Stimulated activated CD8-positive, alpha-beta memory T cell treated with anti-CD3 and anti-CD28 coated beads, Interleukin-12 subunit alpha, Interleukin-12 subunit beta, amount 100 ng/mL, for 24 hours (primary cell): Measurements from ENCODE around the gene ZNF837.
"Not testable (repeated sequence)": the region's sequence is repeated elsewhere in the genome, so short reads cannot be mapped to it uniquely, and the experiment has no call there.

Source experiments
- DNase-seq: peaks from one replicate; pipeline ENCODE4 v3.0.0-alpha.2; 2020; ENCODE audit errors: extremely low read depth

The ZNF837 gene

DNA sequence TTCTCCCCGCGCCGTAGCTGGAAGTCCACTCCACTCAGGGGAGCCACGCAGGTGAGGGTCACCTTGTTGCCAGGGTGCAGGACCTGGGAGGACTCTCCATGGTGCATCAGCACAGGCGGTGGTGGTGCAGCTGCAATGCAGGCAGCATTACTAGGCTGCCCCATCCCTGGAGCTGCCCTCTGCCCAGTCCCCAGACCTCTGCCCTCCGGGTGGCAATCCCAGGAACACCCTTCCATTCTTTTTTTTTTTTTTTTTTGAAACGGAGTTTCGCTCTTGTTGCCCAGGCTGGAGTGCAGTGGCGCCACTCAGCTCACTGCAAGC is 29.3 kb downstream of the ZNF837 start:
- no peak for DNase-seq

DNA sequence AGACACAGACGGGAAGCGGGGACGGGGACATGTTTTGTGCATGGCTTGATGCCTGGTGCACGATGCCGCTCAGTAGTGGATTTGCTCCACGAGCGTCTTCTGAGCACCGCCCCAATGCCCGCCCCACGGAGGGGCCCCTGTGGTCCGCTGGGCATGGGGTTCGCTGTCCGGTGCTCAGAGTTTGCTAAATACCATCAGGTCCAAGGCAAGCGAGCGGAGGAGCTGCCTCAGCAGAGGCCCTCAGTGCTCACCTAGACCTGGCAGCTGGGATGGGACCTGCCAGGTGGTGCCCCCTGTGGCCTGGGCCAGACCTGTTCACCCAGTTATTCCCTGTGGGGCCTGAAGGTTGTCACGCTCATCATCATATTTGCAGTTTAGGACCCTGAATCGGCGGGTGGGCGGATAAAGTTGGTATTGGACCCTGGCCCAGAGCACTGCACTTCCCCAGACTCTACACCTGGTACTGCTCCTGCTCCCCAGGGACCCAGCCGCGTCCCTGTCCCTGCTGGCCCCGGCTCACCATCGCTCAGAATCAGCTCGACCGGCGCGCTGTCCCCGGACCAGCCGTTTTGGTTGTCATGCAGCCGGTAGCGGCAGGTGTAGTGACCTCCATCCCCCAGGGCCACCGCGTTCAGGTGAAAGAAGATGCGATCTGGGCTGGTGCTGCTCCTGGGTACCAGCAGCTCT is 29.8 kb downstream of the ZNF837 start:
- DNase-seq: no peak

DNA sequence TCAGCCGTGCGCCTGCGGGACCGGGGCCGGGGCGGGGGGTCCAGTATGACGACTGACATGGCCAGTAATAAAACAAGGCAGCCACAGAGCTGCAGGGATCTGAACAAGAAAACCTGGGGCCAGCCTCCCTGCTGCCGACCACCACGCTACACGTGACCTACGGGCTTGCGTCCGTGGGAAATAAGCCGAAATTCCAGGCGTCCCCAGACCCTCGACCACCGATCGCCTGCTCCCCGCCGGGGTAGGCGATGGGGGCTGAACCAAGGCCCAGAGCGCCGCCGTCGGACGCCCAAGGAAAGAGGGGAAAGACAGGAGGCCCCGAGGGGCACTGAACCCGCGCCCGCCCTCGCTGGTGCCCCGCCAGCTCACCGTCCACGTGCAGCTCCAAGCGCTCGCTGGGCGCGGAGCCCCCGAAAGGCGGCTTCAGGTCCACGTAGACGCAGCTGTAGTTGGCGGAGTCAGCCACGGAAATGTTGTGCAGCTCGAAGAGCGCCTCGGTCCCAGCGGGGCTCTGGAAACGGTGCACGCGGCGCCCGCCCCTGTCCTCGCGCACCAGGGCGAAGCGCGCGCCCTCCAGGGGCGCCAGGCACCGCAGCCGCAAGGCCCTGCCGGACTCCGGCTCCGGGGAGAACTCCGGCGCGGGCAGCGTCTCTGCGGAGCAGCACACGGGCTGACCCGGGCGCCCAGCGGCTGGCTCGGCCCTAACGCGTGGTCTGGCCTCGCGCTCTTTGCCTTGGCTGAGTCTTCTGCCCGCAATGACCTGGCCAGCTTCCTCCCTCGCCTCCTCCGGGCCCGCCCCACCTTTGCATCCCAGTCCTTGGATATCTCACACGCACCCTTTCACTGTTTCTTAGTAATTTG is 30.6 kb downstream of the ZNF837 start:
- no peak for DNase-seq

DNA sequence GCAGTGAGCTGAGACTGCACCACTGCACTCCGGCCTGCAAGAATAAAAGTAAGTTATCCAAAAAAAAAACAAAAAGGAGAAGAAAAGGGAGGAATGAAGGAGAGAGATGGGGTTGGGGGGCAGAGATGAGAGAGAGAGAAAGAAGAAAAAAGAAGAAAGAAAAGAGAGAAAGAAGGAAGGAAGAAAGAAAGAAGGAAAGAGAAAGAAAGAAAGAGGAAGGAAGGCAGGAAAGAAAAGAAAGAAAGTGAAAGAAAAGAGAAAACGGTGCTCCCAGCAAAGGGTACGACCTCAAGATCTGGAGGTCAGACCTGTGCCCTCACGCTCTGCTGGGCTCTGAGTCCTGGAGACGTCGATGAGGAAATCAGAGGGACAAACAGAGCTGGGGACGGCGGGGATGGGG is 31.2 kb downstream of the ZNF837 start:
- DNase-seq: no peak

DNA sequence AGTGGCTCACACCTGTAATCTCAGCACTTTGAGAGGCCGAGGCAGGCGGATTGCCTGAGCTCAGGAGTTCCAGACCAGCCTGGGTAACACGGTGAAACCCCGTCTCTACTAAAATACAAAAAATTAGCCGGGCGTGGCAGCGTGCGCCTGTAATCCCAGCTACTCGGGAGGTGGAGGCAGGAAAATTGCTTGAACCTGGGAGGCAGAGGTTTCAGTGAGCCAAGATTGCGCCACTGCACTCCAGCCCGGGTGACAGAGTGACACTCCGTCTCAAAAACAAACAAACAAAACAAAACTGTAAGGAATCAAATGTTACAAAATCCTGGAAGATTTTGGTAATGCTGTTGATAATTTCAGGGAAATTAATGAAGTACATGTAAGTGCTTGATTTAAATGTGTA is 32.8 kb downstream of the ZNF837 start:
- not testable (repeated sequence) for DNase-seq

DNA sequence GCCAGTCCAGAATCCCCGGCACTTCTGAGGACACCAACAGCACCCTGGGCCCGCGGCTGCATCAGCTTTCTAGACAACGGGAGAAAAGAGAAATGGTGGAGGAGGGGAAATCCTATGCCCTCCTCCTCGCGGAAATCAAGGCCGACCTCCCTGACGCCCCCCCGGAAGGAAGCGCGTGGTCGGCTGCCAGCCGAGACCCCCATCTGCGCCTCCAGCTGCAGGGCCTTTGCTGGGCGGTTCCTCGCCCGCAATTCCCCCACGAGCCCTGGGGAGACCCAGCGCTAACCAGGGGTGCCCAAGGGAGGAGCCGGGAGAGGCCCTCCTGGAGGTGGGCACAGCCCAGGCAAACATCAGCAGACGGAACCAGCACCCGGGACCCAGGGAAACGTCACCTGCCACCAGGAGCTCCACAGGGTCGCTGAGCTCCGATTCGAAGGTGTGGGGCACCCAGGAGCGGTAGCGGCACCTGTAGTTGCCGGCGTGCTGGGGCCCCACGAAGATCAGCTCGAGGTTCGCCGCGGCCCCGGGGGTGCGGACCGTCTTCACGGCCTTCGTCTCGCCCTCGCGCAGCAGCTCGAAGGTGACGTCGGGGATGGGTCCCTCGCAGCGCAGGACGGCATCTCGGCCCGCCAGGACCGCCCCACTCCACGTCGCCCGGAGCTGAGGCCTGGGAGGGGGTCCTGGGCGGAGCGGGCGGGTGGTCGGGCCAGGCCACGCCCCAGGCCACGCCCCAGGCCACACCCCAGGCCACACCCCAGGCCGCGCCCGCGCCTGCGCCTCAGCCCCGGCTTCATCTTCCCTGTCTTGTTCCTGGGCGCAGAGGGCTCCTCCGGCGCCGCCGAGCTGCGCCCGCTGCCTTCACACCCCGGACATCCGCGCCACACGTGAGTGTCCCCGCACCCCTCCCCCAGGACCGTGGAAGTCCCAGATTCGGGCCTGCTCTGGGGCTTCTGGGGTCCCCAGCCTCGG is 33.6 kb downstream of the ZNF837 start:
- no peak for DNase-seq

DNA sequence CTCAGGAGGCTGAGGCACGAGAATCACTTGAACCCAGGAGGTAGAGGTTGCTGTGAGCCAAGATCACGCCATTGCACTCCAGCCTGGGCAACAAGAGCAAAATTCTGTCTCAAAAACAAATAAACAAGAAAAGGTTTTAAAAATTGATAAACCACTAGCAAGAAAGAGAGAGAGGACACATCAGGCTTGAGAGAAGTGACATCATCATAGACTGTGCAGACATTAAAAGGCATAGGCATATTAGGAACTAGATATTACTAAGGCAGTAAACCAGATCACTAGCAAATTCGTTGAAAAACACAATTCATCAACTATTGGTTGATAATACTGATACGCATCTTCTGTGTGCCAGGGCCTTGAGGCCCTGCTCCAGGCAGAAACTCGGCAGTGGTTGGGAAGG is 35.3 kb downstream of the ZNF837 start:
- no peak for DNase-seq

DNA sequence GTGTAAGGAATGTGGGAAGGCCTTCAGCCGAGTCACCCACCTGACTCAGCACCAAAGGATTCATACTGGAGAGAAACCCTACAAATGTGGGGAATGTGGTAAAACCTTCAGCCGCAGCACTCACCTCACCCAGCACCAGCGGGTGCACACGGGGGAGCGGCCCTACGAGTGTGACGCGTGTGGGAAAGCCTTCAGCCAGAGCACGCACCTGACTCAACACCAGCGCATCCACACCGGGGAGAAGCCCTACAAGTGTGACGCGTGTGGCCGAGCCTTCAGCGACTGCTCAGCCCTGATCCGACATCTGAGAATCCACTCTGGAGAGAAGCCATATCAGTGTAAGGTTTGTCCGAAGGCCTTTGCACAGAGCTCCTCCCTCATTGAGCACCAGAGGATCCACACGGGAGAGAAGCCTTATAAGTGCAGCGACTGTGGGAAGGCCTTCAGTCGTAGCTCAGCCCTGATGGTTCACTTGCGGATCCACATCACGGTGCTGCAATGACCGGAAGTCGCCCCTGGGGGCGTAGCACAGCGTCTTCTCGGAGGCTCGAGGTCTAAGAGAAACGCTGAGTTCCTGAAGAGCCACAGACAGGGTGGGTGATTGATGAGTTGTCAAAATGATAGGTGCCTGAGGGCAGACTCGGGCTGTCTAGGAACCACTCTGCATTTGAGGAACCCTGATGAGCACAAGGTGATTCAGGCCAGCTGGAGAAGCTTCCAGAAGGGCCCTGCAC is 41.8 kb downstream of the ZNF837 start:
- DNase-seq: no peak

DNA sequence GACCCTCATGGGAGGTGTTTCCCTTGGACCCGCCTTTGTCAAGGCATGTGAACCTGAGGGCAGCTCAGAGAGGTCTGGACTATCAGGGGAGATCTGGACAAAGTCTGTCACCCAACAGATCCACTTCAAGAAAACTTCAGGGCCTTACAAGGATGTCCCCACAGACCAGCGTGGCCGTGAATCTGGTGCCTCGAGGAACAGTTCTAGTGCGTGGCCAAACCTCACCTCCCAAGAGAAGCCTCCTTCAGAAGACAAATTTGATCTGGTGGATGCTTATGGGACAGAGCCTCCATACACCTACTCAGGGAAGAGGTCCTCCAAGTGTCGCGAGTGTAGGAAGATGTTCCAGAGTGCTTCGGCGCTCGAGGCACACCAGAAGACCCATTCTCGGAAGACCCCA is 42.5 kb downstream of the ZNF837 start:
- no peak for DNase-seq

DNA sequence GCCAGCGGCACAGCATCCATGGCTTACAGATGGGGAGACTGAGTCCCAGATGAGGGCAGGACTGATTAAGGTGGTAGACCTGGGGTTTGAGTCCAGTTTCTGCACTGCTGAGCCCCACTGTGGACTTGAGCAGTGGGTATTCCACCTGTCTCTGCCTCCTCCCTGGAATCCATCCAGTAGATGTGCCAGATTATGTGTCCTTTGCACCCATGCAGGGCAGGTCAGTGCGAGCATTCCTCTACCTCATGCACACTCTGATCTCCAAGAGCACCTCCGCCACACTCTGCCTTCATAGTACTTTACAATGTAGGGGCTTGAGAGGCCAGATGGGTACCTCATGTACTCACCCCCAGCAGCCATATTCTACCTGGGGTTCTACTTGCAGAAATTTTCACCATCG is 44.0 kb downstream of the ZNF837 start:
- DNase-seq: no peak

DNA sequence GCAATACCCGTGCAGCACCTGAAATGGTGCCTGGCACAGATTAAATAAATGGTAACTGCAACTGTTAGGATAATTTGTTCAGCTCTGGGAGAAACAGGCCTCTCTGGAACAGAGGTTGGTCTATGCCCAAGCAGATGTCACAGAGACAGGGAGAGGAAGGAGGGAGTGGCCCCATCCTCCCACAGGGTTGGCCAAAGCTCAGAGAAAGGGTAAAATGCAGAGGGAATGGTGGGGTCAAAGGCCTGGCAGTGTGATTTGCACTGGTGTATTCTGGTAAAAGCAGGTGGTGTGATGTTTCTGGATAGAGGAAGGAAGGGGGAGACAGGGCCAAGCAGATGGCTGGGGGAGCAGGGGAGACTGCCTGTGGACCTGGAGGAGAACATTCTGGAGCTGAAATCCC is 44.6 kb downstream of the ZNF837 start:
- DNase-seq: no peak

DNA sequence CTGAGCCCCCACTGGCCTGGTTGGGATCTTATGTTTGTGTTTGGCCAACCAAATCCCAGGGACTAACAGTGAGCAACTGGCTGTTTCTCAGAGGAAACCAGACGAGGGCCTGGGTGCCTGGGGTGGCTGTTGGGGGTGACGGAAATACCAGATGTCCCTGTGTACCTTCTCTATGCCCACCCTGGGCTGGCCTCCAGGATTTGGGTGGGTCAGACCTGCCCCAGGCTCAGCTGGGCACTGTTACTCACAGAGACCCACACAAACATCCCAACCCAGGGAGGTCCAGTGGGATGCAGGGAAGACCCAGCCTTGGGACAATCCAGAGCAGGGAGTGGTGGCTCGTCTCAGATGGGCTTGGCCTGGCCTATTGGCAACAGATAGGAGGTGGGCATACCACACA is 45.2 kb downstream of the ZNF837 start:
- DNase-seq: no peak

DNA sequence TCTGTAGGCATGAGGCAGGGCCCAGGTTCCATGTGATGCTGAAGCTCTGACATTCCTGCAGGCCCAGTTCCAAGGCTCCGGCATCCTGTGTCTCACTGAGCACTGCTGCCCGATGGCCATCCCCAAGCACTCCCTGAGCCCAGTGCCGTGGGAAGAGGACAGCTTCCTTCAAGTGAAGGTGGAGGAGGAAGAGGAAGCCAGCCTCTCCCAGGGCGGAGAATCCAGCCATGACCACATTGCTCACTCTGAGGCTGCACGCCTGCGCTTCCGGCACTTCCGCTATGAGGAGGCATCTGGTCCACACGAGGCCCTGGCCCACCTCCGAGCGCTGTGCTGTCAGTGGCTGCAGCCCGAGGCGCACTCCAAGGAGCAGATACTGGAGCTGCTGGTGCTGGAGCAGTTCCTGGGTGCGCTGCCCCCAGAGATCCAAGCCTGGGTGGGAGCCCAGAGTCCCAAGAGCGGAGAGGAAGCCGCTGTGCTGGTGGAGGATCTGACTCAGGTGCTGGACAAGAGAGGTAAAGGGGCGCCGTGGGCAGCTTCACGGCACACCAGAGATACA is 46.1 kb downstream of the ZNF837 start:
- DNase-seq: no peak

DNA sequence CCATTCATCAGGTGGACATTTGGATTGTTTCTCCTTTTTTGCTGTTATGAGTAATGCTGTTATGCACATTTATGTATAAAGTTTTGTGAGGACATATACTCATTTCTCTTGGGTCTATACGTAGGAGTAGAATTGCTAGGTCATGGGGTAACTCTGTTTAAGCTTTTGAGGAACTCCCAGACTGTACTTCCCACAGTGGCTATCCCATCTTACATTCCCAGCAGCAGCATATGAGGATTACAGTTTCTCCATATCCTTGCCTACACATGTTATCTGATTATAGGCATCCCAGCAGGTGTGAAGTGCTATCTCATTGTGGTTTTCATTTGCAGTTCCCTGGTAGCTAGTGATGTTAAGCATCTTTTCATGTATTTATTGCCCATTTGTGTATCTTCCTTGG is 48.1 kb downstream of the ZNF837 start:
- no peak for DNase-seq

DNA sequence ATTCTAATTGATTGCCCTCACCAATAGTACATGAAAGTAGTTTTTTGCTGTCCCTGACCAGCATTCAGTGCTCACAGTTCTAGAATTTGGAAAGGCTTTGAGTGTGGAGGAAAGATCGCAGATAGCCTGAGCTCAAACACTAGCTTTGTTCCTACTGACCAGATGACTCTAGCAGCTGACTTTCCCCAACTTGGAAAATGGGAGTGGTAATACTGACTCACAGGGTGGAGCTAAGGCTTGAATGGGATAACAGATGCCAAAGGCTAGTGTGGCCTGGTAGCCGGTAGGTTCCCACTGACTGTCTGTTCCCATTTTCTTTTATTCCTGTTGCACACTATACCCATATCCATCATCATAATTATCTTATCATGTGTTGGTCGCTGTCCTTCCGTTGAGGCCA is 50.4 kb downstream of the ZNF837 start:
- DNase-seq: no peak

DNA sequence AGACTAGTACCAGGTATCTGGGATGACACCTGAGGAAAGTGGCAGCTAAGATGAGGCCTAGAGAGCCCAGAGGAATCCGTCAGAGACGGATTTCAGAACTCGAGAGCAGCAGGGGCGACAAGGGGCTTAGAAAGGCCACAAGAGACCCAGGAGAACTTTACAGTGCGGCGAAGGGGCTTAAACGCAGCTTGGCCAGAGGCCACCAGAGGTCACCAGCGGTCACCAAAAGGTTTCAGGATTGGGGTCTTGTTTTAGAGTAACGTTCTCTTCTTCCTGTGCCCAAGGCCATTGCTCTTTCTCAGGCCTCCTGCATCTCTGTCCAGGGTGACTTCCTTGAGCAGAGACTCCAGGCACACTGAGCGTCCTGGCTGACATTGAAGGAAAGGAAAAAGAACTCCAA is 51.8 kb downstream of the ZNF837 start:
- no peak for DNase-seq

DNA sequence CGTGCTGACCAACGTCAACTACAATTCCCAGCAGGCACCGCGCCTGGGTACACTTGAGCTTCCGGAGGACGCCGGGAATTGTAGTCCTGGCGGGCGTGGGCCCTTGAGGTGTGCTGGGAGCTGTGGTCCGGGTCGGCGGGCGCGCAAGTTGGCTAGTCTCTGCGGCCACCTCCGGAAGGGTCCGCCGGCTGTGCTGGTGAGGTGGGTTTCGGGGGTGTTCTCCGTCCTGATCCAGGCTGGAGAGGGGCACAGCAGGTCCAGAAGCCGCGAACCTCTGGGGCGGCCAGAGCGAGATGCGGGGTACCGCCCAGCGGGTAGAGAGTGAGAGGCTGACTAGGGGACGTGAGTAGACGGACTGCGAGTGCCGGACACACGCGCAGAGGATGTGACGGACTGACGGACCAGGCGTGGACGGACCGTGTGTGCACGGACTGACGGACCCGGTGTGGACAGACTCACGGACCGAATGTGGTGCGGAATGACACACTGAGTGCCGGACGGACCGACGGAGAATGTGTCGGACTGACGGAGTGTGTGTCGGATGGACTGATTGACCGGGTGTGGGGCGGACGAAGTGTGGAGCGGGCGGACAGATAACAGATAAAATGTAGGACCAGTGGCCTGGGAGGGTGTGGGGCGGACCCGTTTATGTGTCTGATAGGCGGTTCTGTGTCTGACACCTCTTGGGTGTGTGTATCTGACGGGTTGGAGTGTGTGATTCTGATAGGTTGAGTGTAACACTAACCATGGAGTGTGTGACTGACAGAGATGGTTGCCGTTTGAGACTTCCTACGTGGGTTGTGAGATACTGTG is 53.7 kb downstream of the ZNF837 start, which contains the start of gene ZSCAN22:
ZSCAN22 (plus strand) TSS at position 81 of the 813 bp plus-strand sequence. CDS start 7,809 bp downstream, outside the sequence.
- DNase-seq: peak; percentile 77

DNA sequence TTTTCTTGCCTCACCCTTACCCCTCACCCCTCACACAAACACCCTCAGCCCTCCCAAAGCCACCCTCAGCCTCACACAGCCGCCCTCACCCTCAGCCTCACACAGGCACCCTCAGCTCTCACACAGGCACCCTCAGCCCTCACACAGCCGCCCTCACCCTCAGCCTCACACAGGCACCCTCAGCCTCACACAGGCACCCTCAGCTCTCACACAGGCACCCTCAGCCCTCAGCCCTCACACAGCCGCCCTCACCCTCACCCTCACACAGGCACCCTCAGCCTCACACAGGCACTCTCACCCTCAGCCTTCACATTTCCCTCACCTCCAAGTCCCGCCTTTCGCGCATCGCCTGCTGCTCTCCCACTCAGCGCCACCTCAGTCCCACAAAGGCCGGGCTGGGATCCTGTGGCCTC is 54.3 kb downstream of the ZNF837 start:
- no peak for DNase-seq

DNA sequence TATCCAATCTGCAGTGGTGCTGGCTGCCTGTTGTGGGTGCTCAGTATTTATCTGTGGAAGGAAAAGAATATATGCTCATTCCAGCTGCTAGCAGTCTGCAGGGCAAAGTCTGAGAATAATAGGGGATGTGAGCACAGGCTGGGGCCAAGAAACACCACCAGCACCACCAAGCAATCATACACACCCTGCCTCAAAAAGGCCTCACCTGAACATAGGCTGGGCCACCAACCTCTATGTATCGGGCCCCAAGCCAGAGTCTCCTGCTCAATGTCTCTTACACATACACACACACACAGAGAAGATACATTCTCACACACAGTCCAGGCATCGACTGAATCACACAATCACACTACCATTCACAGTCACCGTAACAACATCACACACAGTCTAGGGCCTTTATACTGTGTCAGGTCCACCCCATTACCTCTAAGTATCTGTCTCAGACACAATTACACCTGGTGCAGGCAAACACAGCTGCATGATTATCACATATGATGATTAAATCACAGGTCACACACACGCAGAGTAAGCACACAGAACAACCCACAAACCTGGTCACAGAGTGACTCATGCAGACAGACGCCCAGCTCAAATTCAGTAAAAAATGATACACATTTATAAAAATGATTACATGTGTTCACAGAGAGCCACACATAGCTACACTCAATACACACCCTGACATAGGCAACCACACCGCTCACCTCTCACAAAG is 55.4 kb downstream of the ZNF837 start:
- no peak for DNase-seq

DNA sequence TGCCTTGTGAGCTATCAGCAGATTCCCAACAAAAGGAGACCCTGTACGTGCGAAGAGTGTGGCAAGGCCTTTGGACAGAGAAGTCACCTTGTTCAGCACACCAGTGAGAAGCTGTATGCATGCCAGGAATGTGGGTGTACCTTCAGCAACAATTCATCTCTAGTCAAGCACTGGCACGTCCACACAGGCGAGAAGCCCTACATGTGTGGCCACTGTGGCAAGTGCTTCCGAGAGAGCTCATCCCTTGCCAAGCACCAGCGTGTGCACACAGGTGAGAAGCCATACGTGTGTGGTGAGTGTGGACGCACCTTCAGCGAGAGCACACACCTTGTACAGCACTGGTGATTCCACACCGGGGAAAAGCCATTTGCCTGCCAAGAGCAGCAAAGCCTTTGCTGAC is 61.6 kb downstream of the ZNF837 start:
- no peak for DNase-seq
